ENCODE results near the gene ZMIZ2. TPM values are rescaled to one million over a fixed set of nuclear protein-coding genes. Genes with fewer than 3 reads are reported as not detected.

The ZMIZ2 gene
- total and polyA plus RNA-seq, 4 donors: 11.6 to 96.6 (median 67.2) TPM

GRCh38 chr7:44735403-44736165 lies 13.1 kb upstream of the ZMIZ2 start:
- DNase-seq (no peak), ATAC-seq (ENCODE audit: low FRiP score) (no peak)
- H3K27ac ChIP-seq (ENCODE audit: low read depth in 1 of 2, low read length in 2 of 2): no peak overlapping the region
- H3K9me3 ChIP-seq (ENCODE audit: control insufficient read depth, low read length): no peaks in the 10 kb centered on the region
- 75 to 76% methylated on average over 5 of the region's 5 CpGs for WGBS, 2 donors
- intact Hi-C loops (cut with DNase I): no loop called here
- no peaks in the 10 kb centered on the region for H3K36me3 ChIP-seq (ENCODE audit: control insufficient read depth in 1 of 2, insufficient read depth in 2 of 2, low read length in 1 of 2)
- H3K4me1 ChIP-seq (ENCODE audit: control insufficient read depth in 1 of 2, insufficient read depth in 2 of 2, low read length in 2 of 2): no peaks in the 10 kb centered on the region
- H3K27me3 ChIP-seq (ENCODE audit: control insufficient read depth in 1 of 2, insufficient read depth in 2 of 2, low read length in 1 of 2): no peaks in the 10 kb centered on the region
- no peak overlapping the region for H3K4me3 ChIP-seq (ENCODE audit: low read length in 2 of 2)

- no peaks in the 10 kb centered on the region for H3K4me1 ChIP-seq (ENCODE audit: control insufficient read depth in 1 of 2, insufficient read depth in 2 of 2, low read length in 2 of 2)
- no peak overlapping the region for H3K4me3 ChIP-seq (ENCODE audit: low read length in 2 of 2)
- intact Hi-C loops (cut with DNase I): no loop called here
- H3K36me3 ChIP-seq (ENCODE audit: control insufficient read depth in 1 of 2, insufficient read depth in 2 of 2, low read length in 1 of 2): no peaks in the 10 kb centered on the region
- no peak for ATAC-seq (ENCODE audit: low FRiP score)
- 81 to 90% methylated on average over 3 of the region's 3 CpGs for WGBS, 2 donors
- no peak overlapping the region for H3K27ac ChIP-seq (ENCODE audit: low read depth in 1 of 2, low read length in 2 of 2)
- no peaks in the 10 kb centered on the region for H3K9me3 ChIP-seq (ENCODE audit: control insufficient read depth, low read length)
- no peaks in the 10 kb centered on the region for H3K27me3 ChIP-seq (ENCODE audit: control insufficient read depth in 1 of 2, insufficient read depth in 2 of 2, low read length in 1 of 2)
- peak in 1 of 2 donors; percentile 34 for DNase-seq
Observed at GRCh38 chr7:44736896-44737295, 11.8 kb upstream of the ZMIZ2 start.

GRCh38 chr7:44738051-44738723 lies 10.5 kb upstream of the ZMIZ2 start:
- peak in 1 of 2 donors; percentile 57 for DNase-seq
- H3K27ac ChIP-seq (ENCODE audit: low read depth in 1 of 2, low read length in 2 of 2): no peak overlapping the region
- no peak for ATAC-seq (ENCODE audit: low FRiP score)
- intact Hi-C loops (cut with DNase I): no loop called here
- H3K4me1 ChIP-seq (ENCODE audit: control insufficient read depth in 1 of 2, insufficient read depth in 2 of 2, low read length in 2 of 2): no peaks in the 10 kb centered on the region
- no peaks in the 10 kb centered on the region for H3K9me3 ChIP-seq (ENCODE audit: control insufficient read depth, low read length)
- no peak overlapping the region for H3K4me3 ChIP-seq (ENCODE audit: low read length in 2 of 2)
- H3K27me3 ChIP-seq (ENCODE audit: control insufficient read depth in 1 of 2, insufficient read depth in 2 of 2, low read length in 1 of 2): no peaks in the 10 kb centered on the region
- 66 to 80% methylated on average over 4 of the region's 4 CpGs for WGBS, 2 donors
- H3K36me3 ChIP-seq (ENCODE audit: control insufficient read depth in 1 of 2, insufficient read depth in 2 of 2, low read length in 1 of 2): no peaks in the 10 kb centered on the region

- Histone ChIP-seq H3K4me1 (ENCODE audit: control insufficient read depth in 1 of 2, insufficient read depth in 2 of 2, low read length in 2 of 2) (no peaks in the 10 kb centered on the region), H3K27ac (ENCODE audit: low read depth in 1 of 2, low read length in 2 of 2) (no peak overlapping the region), H3K9me3 (ENCODE audit: control insufficient read depth, low read length) (no peaks in the 10 kb centered on the region), H3K4me3 (ENCODE audit: low read length in 2 of 2) (no peak overlapping the region), H3K36me3 (ENCODE audit: control insufficient read depth in 1 of 2, insufficient read depth in 2 of 2, low read length in 1 of 2) (no peaks in the 10 kb centered on the region), H3K27me3 (ENCODE audit: control insufficient read depth in 1 of 2, insufficient read depth in 2 of 2, low read length in 1 of 2) (no peaks in the 10 kb centered on the region)
- WGBS, 2 donors: 91 to 93% methylated on average over 23 of the region's 23 CpGs
- intact Hi-C loops (cut with DNase I): no loop called here
- DNase-seq (peak in 1 of 2 donors; percentile 55), ATAC-seq (ENCODE audit: low FRiP score) (no peak)
Observed at GRCh38 chr7:44738876-44739665, 9.6 kb upstream of the ZMIZ2 start.

- Histone ChIP-seq H3K9me3 (ENCODE audit: control insufficient read depth, low read length) (no peaks in the 10 kb centered on the region), H3K4me1 (ENCODE audit: control insufficient read depth in 1 of 2, insufficient read depth in 2 of 2, low read length in 2 of 2) (no peaks in the 10 kb centered on the region), H3K27me3 (ENCODE audit: control insufficient read depth in 1 of 2, insufficient read depth in 2 of 2, low read length in 1 of 2) (no peaks in the 10 kb centered on the region), H3K4me3 (ENCODE audit: low read length in 2 of 2) (no peak overlapping the region), H3K27ac (ENCODE audit: low read depth in 1 of 2, low read length in 2 of 2) (no peak overlapping the region), H3K36me3 (ENCODE audit: control insufficient read depth in 1 of 2, insufficient read depth in 2 of 2, low read length in 1 of 2) (no peaks in the 10 kb centered on the region)
- WGBS, 2 donors: 90 to 97% methylated on average over 2 of the region's 2 CpGs
- DNase-seq (no peak), ATAC-seq (ENCODE audit: low FRiP score) (no peak)
- intact Hi-C loops (cut with DNase I): loop anchor here in 1 of 2 donors (10.0 kb wide), 1 partner anchor 105 kb away; no protein-coding TSS in a partner anchor
Observed at GRCh38 chr7:44740055-44740454, 8.6 kb upstream of the ZMIZ2 start.

GRCh38 chr7:44743750-44744149 lies 4.9 kb upstream of the ZMIZ2 start:
- Histone ChIP-seq H3K4me3 (ENCODE audit: low read length in 2 of 2) (no peak overlapping the region), H3K4me1 (ENCODE audit: control insufficient read depth in 1 of 2, insufficient read depth in 2 of 2, low read length in 2 of 2) (no peaks in the 10 kb centered on the region), H3K27ac (ENCODE audit: low read depth in 1 of 2, low read length in 2 of 2) (no peak overlapping the region), H3K27me3 (ENCODE audit: control insufficient read depth in 1 of 2, insufficient read depth in 2 of 2, low read length in 1 of 2) (no peaks in the 10 kb centered on the region), H3K36me3 (ENCODE audit: control insufficient read depth in 1 of 2, insufficient read depth in 2 of 2, low read length in 1 of 2) (no peaks in the 10 kb centered on the region), H3K9me3 (ENCODE audit: control insufficient read depth, low read length) (no peaks in the 10 kb centered on the region)
- intact Hi-C loops (cut with DNase I): loop anchor here in 1 of 2 donors (10.0 kb wide), 1 partner anchor 109 kb away; no protein-coding TSS in a partner anchor
- DNase-seq: no peak
- 67 to 77% methylated on average over 1 of the region's 1 CpG for WGBS, 2 donors
- no peak for ATAC-seq (ENCODE audit: low FRiP score)

- intact Hi-C loops (cut with DNase I): loop anchor here in 1 of 2 donors (2.0 to 10.0 kb wide), 4 partner anchors 48 to 142 kb away; partner anchors contain the start of genes H2AZ2, OGDH and PPIA
- peak in 1 of 2 donors; percentile 74 for DNase-seq
- Histone ChIP-seq H3K4me1 (ENCODE audit: control insufficient read depth in 1 of 2, insufficient read depth in 2 of 2, low read length in 2 of 2) (no peaks in the 10 kb centered on the region), H3K27me3 (ENCODE audit: control insufficient read depth in 1 of 2, insufficient read depth in 2 of 2, low read length in 1 of 2) (no peaks in the 10 kb centered on the region), H3K4me3 (ENCODE audit: low read length in 2 of 2) (peak overlapping the region; percentile 90 to 97), H3K27ac (ENCODE audit: low read depth in 1 of 2, low read length in 2 of 2) (peak overlapping the region in 1 of 2 donors; percentile 36), H3K9me3 (ENCODE audit: control insufficient read depth, low read length) (no peaks in the 10 kb centered on the region), H3K36me3 (ENCODE audit: control insufficient read depth in 1 of 2, insufficient read depth in 2 of 2, low read length in 1 of 2) (no peaks in the 10 kb centered on the region)
- 1% methylated on average over 34 to 60 of the region's 60 CpGs for WGBS, 2 donors
- ATAC-seq (ENCODE audit: low FRiP score): no peak
Observed at GRCh38 chr7:44748948-44749731, 493 bp downstream of the ZMIZ2 start.

- Histone ChIP-seq H3K4me1 (ENCODE audit: control insufficient read depth in 1 of 2, insufficient read depth in 2 of 2, low read length in 2 of 2) (no peaks in the 10 kb centered on the region), H3K27ac (ENCODE audit: low read depth in 1 of 2, low read length in 2 of 2) (no peak overlapping the region), H3K27me3 (ENCODE audit: control insufficient read depth in 1 of 2, insufficient read depth in 2 of 2, low read length in 1 of 2) (no peaks in the 10 kb centered on the region), H3K36me3 (ENCODE audit: control insufficient read depth in 1 of 2, insufficient read depth in 2 of 2, low read length in 1 of 2) (no peaks in the 10 kb centered on the region), H3K4me3 (ENCODE audit: low read length in 2 of 2) (no peak overlapping the region), H3K9me3 (ENCODE audit: control insufficient read depth, low read length) (no peaks in the 10 kb centered on the region)
- 81 to 93% methylated on average over 2 of the region's 2 CpGs for WGBS, 2 donors
- no peak for DNase-seq
- ATAC-seq (ENCODE audit: low FRiP score): no peak
- intact Hi-C loops (cut with DNase I): loop anchor here (2.0 to 10.0 kb wide), 5 partner anchors 47 to 143 kb away; partner anchors contain the start of genes PPIA (in 2 of the 2), H2AZ2 (in 1 of the 2) and OGDH (in 1 of the 2)
Observed at GRCh38 chr7:44749992-44750391, 1.3 kb downstream of the ZMIZ2 start.
